HG02642 (cell line): Measurements from ENCODE around the gene ACR.

Source experiments
- ATAC-seq: cut with Tn5 transposase; IDR thresholded peaks from one replicate; pipeline ENCODE4 v1.9.1; 2021; ENCODE audit warnings: mild to moderate bottlenecking; ENCODE audit not compliant: unreplicated experiment, poor library complexity

The ACR gene

GRCh38 chr22:50715776-50716175 lies 22.2 kb upstream of the ACR start:
- no peak for ATAC-seq

- no peak for ATAC-seq
Measured at GRCh38 chr22:50716290-50717024, 21.5 kb upstream of the ACR start.

DNA sequence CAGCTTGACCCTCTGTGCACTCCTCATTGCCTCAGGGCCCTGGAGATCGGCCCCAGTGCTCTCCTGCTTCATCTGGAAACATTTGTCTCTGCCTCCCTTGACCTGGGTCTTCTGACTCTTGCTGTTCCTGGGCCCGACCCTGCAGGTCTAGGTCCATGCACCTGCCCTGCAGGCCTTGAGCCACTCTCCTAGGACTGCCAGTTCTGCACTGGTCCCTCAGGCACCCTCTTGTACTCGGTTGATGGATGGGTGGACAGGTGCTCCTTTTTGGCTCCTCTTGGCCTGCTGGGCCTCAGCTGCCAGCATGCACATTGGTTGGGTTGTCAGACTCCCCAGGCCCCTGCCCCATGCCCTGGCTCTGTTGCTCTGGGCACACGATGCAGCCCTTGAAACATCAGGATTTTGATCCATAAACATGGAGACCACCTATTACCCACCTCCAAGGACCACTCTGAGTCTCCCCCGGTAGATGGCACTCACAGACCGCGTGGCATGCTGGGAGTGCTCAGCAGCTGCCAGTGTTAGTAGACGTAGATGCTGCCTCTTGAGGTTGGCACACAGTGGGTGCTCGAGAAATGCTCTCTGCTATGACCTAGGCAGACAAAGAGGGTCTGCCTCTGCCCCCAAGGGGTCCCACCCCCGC lies 20.2 kb upstream of the ACR start:
- ATAC-seq = no peak

DNA sequence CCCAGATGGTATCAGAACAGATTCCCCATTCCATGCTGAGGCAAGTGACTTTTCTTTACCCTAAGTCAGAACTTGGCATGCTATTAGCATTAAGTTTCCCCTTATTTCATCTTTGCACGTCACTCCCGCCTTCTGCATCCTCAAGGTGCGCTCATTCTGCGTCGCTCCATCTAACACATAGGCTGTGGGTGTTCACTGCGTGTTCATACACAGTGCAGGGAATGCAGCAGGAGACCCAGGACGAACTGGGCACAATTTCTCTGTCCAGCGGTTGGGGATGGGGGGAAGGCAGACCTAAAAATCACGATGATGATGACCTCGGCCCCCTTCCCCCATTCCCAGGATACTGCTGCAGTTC lies 19.7 kb upstream of the ACR start:
- no peak for ATAC-seq

DNA sequence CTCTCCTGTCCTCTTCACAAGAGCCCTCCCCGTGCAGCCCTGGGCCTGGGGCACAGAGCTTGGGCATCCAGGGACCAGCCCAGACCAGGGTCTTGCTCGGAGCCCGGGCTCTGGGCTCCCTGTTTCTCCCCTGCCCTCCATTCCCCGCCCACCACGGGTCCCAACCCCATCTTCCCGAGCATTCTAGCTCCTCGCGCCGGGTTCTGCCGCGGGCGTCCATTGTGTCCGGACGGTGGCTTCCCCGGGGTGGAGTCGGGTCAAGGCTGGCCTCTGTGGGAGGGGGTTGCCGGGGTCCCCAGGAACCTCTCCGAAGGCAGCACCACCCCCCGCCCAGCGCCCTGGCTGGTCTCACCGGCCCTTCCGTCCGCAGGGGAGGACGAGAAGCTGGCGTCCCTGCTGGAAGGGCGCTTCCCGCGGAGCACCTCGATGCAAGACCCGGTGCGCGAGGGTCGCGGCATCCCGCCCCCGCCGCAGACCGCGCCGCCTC lies 18.1 kb upstream of the ACR start:
- ATAC-seq = no peak

DNA sequence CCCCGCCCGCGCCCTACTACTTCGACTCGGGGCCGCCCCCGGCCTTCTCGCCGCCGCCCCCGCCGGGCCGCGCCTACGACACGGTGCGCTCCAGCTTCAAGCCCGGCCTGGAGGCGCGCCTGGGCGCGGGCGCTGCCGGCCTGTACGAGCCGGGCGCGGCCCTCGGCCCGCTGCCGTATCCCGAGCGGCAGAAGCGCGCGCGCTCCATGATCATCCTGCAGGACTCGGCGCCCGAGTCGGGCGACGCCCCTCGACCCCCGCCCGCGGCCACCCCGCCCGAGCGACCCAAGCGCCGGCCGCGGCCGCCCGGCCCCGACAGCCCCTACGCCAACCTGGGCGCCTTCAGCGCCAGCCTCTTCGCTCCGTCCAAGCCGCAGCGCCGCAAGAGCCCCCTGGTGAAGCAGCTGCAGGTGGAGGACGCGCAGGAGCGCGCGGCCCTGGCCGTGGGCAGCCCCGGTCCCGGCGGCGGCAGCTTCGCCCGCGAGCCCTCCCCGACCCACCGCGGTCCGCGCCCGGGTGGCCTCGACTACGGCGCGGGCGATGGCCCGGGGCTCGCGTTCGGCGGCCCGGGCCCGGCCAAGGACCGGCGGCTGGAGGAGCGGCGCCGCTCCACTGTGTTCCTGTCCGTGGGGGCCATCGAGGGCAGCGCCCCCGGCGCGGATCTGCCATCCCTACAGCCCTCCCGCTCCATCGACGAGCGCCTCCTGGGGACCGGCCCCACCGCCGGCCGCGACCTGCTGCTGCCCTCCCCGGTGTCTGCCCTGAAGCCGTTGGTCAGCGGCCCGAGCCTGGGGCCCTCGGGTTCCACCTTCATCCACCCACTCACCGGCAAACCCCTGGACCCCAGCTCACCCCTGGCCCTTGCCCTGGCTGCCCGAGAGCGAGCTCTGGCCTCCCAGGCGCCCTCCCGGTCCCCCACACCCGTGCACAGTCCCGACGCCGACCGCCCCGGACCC lies 17.4 kb upstream of the ACR start:
- no peak for ATAC-seq

- ATAC-seq = no peak
Measured at GRCh38 chr22:50721257-50721844, 16.7 kb upstream of the ACR start.

DNA sequence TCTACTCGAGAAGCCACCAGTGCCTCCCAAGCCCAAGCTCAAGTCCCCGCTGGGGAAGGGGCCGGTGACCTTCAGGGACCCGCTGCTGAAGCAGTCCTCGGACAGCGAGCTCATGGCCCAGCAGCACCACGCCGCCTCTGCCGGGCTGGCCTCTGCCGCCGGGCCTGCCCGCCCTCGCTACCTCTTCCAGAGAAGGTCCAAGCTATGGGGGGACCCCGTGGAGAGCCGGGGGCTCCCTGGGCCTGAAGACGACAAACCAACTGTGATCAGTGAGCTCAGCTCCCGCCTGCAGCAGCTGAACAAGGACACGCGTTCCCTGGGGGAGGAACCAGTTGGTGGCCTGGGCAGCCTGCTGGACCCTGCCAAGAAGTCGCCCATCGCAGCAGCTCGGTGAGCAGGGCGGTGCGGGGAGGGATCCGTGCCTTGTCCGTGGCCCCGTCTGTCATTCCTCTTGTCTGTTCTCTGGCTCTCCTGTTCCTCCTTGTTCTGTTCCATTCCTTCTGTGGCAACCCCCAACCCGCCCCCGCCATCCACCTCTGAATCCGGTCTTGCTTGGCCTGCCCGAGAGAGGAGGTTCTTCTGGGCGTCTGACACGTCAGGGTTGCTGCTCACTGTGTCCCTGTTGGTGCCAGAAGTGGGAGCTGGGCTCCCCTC lies 15.8 kb upstream of the ACR start:
- no peak for ATAC-seq

GRCh38 chr22:50722716-50723428 lies 15.1 kb upstream of the ACR start:
- ATAC-seq = no peak

GRCh38 chr22:50723991-50724390 lies 14.0 kb upstream of the ACR start:
- ATAC-seq = no peak

DNA sequence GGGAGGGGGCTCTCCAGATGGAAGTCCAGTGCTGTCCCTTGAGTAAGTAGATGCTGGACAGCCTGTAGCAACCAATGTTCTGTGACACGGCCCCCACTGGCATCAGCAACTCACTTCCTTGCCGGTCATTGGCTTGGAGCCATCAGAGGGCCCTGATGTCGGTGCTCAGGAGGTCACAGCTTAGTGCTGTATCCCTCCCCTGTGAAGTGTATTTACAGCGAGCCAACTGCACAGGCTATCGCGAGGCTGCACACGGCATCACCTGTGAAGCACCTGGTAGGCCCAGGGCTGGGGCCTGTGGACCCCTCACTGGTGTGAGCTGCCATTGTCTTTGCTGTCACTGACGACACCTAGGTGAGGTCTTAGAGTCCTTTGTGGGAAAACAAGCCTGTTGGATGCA lies 13.4 kb upstream of the ACR start:
- no peak for ATAC-seq

- ATAC-seq = no peak
Measured at GRCh38 chr22:50725597-50725996, 12.4 kb upstream of the ACR start.

- no peak for ATAC-seq
Measured at GRCh38 chr22:50726643-50727340, 11.2 kb upstream of the ACR start.

DNA sequence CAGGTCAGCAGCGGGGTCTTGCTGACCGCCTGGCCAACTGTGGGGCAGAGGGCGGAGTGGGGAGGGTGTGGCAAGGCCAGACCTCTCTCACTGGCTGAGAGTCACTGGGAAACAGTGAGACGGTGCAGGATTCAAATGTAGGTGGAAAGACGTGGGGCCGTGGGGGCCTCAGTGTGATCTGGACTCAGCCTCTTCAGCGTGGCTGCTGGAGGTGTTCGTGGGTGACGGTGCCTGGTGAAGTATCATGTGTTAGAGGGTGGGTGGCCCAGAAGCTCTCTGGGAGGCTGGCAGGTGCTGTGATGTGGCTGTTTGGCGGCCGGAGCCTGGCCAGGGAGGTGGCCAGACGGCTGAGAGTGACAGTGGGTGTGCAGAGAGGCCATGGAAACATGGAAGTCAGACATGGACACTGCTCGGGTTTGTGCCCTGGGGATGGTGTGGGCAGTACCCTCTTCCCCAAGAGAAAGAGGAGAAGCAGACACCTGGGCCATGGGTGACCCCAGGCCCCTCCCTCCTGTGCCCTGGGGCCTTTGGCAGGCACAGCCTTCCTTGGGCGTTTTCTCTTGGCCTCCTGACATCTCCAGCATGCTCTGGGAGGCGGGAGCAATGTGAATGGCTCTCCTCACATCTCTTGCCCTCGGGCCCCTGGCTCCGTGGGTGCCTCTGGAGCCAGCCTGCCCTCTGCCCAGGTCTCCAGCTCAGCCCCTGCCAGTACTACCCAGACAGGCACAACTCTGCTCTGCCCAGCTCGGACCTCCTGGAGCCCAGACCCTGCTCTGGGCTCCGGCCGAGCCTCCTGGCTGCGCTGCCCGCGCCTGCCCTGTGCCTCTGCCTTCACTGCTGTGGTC lies 10.1 kb upstream of the ACR start:
- no peak for ATAC-seq

DNA sequence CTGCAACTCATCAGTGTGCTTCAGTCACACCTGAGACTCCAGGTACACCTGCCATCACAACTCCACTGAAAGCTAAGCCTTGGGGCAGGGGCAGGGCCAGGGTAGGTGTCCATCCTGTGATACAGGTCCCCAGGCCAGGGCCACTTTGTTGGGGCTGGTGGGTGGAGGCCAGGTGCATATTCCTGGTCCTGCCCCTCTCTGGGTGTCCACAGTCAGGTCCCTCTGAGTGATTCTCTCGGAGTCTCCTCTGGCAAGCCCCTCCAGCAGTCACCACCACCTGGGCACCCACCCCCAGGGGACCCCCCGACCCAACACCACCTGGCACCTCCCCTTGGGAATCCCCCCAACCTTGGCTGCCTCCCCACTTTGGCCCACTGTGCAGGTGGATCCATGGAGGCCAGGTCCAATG lies 9.5 kb upstream of the ACR start:
- no peak for ATAC-seq

DNA sequence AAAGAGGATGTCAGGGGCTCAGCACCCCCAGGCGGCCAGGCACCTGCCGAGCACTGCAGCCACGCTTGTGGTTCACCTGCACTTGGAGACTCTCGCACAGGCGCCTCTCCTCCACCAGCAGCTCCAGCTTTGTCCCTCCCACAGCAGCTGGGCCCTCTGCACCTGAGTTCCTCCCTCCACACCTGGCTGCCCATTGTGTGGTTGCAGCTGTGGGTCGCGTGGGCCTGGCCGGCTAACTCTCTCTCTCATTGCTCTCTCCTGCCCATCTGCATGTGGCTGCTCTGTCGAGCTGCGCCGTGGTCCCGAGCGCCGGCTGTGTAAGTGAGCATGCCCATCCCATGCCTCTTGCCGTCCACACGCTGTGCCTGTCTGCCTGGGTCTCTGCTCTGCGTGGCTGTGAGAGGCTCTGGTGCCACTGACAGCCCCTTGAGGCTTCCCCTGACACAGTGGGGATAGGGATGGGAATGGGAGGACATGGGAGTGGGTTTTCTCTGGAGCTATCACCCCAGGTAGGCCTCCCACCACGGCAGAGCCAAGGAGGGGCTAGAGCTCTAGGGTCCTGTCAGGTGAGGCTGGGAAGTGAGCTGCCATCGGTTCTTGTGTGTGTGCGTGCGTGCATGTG lies 8.5 kb upstream of the ACR start:
- ATAC-seq = no peak

DNA sequence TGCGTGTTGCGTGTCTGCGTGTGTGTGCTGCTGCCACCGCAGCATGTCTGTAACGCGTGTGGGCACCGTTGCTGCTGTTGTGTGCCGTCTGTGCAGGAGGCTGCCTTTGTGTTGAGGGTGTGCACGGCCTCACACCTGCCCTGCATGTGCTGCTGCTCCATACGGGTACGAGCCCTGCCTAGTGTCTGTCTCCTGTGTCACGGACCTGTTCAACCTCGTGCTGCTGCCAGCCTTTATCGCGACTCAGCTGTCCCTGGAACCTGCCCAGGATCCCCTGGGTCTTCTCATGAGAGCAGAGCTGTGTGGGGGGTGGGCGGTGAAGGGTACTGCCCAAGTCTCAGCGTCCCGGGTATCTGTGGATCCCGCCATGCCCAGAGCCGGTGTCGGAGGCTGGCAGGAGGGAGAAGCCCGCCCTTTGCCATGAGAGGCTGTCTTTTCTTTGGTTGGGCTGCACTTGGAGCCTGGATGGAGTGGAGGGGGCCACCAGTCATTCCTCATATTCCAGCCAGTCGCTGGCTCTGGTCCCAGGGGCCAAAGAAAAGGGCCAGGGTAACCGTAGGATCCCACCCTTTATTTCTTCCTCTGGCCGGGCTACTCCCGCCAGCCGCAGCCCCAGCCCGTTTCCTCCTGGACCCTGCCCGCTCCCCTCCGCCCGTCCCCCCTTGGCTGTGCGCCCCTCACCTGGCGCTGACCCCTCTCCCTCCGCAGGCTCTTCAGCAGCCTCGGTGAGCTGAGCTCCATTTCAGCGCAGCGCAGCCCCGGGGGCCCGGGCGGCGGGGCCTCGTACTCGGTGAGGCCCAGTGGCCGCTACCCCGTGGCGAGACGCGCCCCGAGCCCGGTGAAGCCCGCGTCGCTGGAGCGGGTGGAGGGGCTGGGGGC lies 7.8 kb upstream of the ACR start:
- ATAC-seq = no peak
